HFF-Myc (cell line): ENCODE results near the gene L3MBTL2.

Experiments
- DNase-seq: peaks from one replicate; pipeline ENCODE4 v3.0.0-alpha.2; 2011; ENCODE audit warnings: low read depth; ENCODE audit errors: extremely low read depth
- H3K4me3 ChIP-seq: replicated peaks from 2 replicates; pipeline ENCODE4 v1.5.1; 2011; ENCODE audit warnings: low read depth, mild to moderate bottlenecking, control low read depth, low read length
- CTCF ChIP-seq: IDR thresholded peaks from 2 replicates; pipeline ENCODE4 v1.5.1; 2012; ENCODE audit warnings: mild to moderate bottlenecking, low read depth, low read length, control low read depth; ENCODE audit errors: missing control alignments

L3MBTL2 gene

DNA sequence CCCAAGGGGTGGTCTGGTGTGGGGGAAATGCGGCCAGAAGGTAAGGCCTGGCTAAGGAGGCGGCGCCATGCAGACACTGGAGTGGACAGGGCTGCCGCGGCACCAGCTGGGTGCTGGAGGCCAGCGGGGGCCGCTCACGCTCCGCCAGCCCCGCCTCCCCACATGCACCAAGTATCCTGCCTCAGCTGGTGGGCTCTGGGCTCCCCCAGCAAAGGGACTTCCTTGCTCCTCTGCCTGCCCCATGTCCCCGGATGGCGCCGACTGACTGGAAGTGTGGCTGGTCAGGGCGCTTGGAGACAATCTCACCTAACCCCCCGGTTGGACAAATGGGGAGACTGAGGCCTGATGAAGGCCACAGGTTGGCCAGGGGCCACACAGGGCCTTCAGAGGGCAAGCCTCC, 43.2 kb downstream of the L3MBTL2 start:
- DNase-seq, result no peak
- no peak for TF ChIP-seq CTCF
- no peak overlapping the region for H3K4me3 ChIP-seq

DNA sequence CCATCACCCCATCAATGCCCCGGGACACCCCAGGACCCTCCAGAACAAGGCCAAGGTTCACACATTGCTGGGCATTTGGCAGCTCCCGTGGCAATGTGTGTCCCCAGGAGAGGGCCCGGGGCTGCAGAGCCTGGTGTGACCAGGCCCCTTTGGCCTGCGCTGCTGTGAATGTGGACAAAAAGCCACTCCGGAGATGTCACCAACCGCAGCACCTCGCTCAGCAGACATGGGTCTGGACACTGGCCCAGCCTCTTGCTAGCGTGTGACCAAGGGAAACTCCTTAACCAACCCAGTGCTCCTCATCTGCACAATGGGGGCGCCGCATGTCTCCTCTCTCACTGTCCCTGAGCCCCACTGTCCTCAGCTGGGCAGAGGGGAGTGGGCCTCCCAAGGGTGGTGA, 43.6 kb downstream of the L3MBTL2 start:
- no peak for TF ChIP-seq CTCF
- no peak for DNase-seq
- H3K4me3 ChIP-seq, result no peak overlapping the region

DNA sequence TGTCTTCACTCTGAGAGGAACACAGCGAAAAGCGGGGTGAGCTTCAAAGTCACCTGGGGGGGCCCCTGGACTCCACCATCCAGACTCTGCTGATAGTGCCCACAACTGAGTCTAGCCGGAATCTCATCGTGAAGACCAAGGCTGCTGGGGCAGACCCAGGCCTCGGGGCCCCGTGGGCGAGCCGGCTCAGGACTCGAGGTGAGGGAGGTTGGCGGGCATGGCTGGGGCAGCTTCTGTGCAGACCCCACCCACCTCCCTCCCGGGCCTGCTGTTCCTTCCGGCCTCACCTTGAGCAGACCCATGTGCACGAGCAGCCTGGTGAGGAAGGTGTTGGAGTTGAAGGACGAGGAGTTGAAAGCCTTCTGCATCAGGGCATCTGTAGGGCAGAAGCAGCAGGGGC, 44.3 kb downstream of the L3MBTL2 start:
- no peak overlapping the region for H3K4me3 ChIP-seq
- TF ChIP-seq CTCF, result no peak
- DNase-seq, result no peak

- H3K4me3 ChIP-seq, result no peak overlapping the region
- TF ChIP-seq CTCF, result no peak
- DNase-seq, result no peak
These were observed 45.0 kb downstream of the L3MBTL2 start for GRCh38 chr22:41250127-41250526.

DNA sequence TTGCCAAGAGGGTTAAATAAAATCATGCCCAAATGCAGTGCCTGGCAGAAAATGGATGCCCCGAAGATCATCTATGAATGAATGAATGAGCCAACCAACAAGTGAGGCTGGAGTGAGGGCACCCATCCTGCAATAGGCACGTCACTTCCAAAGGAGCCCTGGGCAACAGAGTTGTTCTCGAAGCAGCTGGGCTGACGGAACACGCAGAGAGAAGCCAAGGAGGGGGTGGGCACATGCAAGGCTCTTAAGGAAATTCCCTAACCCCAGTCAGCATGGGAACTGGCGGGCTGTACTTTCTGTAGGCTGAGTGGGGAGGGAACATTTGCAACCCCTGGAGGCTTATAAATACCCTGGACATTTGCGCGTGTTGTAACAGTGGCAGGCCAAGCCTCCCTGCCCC, 47.3 kb downstream of the L3MBTL2 start:
- TF ChIP-seq CTCF, result no peak
- H3K4me3 ChIP-seq, result no peak overlapping the region
- no peak for DNase-seq

GRCh38 chr22:41254230-41254629, 49.1 kb downstream of the L3MBTL2 start:
- no peak overlapping the region for H3K4me3 ChIP-seq
- no peak for TF ChIP-seq CTCF
- DNase-seq, result no peak
